ENCODE data around the gene JRKL. TPM values are rescaled to one million over a fixed set of nuclear protein-coding genes. Genes with fewer than 3 reads are reported as not detected.
A peak's percentile ranks its signal among the peaks of the same experiment; 100 is the strongest.

JRKL gene
- 10 to 100 TPM; 21.4 to 29.3 (median 26.8) TPM for polyA plus RNA-seq (ENCODE audit: insufficient read length in 4 of 4)

DNA sequence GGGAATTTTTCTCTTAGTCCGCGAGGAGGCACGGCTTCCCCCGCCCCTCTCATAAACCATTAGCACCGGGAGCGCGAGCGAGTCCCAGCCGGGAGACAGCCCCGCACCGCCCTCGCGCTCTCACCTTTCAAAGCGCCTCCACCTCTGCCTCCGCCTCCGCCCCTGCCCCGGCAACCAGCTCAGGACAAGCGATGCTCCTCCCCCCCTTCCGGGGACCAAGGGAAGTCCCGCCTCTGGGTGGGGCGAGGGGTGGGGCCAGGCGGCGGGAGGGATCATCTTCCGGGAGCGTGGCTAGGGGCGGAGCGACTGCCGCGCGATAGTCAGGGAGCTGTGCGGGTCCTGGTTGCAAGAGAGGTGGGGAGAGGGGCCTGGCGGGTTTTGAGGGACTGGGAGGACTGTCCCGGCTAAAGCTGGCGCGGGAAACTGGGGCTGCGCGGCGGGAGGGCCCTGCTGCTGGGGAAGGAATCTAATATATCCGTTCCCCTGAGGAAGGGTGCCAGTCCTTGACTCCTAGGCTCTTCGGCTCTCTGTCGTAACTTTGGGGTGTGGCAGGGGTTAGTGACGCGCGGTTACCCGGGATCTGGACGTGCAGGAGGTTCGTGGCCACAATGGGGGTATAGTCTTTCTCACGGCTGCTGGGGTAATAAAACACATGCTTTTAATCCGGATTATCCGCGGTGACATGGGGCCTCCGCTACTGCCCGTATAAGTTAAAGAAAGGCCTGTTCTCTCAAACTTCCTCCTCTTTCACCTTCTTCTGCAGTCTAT is at the start of gene JRKL, which contains the start of gene CCDC82:
JRKL (plus strand) TSS at position 294 of the 768 bp plus-strand sequence. CDS start 637 bp downstream, outside the sequence.
CCDC82 (minus strand) TSS at position 193 of the 768 bp plus-strand sequence. CDS start 5,165 bp downstream, outside the sequence.
- DNase-seq (ENCODE audit: low read depth in 4 of 4, low spot score in 3 of 4) = peak; percentile 90 to 96 (median 94)

DNA sequence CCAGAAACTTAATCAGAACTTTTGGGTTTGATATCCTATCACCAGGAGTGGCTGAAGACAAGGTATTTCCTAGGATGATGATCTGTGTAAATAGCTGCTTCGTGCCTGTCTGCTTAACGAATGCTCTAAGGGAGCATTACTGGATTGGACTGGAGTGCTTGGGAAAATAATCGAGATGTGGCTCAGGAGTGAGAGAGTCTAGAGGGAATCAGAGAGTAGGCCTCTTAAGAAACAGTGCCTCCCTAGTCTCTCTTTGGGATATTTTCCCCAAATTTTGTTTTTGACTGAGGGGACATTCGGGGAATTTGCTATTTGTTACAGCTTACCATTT is 49.3 kb upstream of the JRKL start:
- no peak for DNase-seq (ENCODE audit: low read depth in 4 of 4, low spot score in 3 of 4)

DNA sequence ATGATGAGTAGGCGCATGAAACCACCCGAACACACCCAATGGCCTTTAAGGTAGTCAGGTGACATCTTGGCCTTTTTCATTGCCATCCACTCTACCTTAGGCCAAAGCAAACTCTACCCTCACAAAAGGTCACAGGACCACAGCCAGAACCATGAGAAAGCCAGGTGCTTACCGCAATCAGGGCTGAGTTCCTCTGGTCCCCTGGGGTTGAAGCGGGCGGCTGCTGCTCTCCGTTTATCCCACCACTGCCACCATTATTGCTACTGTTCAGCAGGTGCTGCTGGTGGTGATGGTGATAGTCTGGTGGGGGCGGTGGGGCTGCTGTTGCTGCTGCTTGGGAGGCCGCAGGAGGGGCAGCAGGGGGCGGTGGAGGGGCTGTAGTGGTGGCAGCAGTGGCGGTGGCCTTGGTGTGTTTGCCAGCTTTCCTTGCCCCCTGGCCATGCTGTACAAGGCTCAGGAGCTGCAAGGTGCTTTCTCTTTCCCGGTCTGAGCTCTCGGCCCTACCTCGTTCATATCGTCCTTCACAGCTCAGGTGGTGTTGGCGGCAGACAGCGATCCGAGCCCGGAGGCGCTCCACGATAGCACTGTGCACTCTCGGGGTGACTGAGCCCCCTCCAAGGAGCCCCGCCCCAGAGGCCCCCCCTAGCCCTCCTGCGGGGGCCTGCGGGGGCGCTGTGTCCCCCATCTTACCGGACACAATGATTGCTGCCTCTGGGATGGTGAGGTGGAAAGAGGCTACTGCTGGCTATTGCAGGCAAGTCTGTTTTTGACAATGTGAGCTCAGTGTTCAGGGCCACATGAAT is 48.4 kb upstream of the JRKL start:
- no peak for DNase-seq (ENCODE audit: low read depth in 4 of 4, low spot score in 3 of 4)

DNA sequence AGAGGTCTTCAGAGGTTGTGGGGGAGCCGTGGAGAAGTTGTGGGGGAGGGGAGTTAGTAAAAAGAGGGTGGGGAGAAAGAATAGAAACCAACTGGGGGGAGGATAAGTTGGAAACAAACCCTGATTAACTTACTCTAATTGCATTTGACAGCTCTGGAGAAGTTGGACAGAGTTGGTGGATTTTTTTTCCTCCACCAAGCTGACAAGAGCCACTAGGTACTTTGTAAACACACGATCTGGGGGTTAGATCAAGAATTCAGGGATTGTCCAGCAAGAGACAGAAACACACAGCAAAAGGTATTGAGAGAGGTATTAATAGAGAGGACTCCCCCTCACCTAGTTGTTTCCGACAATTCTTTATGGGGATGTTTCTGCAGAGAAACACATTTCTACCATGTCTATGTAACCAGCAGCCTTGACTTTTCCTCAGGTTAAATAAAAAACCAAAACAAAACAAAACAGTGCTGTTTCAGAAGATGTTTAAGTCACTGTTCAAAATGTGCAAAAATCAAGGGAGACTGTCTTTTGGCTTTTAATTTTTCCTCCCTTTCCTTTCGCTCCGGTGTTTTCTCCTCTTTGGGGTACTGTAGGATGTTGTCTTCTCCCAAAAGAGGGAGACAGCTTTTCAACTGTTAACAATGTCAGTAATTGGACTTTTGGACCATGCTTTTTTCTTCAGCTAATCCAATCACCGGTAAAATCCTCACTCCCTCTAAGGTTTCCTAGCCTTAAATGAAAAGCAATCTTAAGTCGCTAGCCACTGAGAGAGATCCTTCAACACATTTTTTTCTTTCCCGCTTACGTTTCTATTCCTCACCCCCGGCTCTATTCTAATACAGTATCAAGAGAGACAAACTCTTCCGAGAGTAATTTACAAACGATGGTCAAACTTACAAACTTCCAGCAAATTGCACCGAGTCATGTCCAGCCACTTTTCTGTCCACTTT is 47.5 kb upstream of the JRKL start:
- no peak for DNase-seq (ENCODE audit: low read depth in 4 of 4, low spot score in 3 of 4)

DNA sequence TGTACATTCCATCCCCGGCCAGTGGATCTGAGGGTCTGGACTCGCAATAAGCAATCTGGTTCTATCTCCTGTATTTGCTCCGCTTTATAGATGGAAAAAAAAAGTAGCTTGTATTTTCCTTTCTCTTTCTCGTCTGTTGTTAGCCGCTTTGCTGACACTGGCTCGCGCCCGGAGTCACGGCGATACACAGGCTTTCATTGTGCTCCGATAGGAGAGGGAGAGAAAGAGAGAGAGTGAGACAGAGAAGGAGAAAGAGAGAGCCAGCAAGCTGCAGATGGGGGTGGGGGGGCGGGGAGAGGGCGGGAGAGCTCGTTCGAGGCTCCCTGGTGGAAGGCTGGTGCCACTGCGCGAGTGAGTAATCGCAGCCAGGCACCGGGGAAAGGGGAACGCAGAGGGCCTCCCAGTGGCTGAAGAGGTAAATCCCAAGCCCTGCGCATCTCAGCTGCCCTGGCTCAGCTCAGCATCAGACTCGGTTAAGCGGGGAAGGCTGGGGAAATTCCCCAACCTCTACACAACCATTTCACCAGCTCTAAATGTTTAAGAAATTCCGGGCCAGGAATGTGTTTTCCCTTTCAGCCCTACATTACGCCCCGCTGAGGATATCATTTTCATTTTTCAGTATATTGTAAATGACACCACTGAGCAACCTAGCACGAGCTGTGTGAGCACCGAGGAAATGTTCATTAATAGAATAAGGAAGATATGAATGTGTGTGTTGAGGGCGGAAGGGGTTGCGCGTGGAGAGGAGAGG is 46.7 kb upstream of the JRKL start, which contains the start of gene MAML2:
MAML2 (minus strand) TSS at position 235 of the 751 bp plus-strand sequence. CDS start 1,300 bp downstream, outside the sequence.
- peak; percentile 80 to 90 (median 87) for DNase-seq (ENCODE audit: low read depth in 4 of 4, low spot score in 3 of 4)

DNA sequence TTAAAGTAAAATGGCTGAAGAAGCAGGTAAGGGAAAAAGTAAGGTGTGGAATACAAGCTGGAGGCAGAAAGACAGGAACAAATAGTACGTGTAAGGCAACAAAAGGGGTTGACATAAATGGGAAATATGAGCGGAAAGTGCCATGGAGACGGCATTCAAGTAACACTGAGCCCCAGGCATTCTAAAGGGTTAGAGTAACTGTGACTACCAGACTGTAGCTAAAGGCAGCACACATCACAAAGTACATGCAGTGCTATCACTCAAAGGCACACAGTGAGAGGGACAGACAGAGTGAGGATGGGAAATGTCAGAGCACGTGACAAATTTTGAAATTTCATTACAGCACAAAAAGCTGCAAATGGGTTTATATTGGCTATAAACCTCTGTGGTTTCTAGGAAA is 33.0 kb upstream of the JRKL start:
- no peak for DNase-seq (ENCODE audit: low read depth in 4 of 4, low spot score in 3 of 4)

DNA sequence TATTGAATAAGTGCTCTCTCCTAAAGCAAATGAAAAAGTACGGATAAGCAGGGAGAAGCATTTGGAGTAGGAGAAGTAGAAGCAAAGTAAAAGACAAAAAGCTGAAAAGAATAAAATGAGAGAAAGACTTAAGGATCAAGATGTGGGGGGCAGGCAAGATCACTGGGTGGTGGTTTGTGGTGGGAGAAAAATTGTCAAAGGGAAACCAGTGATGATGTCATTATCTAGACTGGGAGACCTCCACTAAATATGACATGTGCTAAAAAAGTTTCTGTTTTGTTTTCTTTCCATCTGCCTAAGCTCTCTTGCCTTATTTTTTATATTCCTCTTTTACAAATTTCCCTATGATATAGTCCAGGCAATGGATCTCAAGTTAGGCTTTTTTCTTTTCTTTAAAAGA is 32.0 kb upstream of the JRKL start:
- DNase-seq (ENCODE audit: low read depth in 4 of 4, low spot score in 3 of 4) = no peak

DNA sequence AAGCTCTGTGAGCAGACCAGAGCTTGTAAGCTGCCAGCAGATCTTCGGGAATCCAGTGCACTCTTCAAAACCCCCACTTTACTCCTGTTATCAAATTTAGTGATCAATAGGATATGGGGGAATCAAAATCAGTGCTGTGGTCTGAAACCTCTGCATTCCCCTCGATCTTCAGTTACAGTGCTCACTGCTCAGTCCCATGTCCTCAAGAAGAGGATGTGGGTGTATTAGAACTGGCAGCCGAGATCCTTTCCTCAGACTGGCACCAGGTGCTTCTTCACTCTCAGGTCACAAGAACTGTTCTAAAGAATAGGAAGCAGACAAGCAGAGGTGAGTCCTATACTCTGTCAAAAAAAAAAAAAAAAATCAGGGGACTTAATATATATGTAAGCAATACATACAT is 31.5 kb upstream of the JRKL start:
- DNase-seq (ENCODE audit: low read depth in 4 of 4, low spot score in 3 of 4) = no peak

DNA sequence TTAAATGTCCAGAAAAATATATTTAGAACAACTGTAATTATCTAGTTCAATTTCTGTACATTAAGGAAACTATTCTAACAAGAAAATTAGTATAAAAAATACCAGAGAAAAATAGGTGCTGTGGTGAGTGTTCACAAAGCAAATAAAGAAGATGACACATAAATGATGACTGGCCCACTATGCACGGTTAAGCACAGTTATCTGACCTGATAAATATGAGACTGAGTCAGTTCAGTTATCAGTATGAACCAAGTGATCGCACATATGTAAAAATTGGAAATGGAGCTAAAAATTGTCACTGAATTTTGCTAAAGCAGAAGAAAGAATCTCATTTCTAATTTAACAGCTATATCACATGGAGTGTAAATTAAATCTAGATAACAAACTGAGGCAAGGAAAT is 28.0 kb upstream of the JRKL start:
- DNase-seq (ENCODE audit: low read depth in 4 of 4, low spot score in 3 of 4) = no peak

DNA sequence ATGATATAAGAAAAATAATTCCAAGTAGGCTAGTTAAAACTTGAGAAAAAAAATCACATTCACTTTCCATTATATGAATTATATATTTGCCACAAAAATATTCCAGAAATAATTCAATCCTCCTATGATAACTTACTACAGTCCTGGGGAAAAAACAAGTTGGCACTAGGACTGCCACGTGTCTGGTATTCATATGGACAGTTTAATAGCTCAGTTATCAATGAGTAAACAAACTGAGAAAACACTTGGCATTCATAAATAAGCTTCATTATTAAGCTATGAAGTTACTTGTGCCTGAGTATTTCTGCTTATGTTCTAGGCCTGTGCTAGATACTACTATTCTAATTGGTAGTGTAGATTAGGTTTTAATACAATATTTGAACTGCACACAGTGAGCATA is 24.3 kb upstream of the JRKL start:
- no peak for DNase-seq (ENCODE audit: low read depth in 4 of 4, low spot score in 3 of 4)

DNA sequence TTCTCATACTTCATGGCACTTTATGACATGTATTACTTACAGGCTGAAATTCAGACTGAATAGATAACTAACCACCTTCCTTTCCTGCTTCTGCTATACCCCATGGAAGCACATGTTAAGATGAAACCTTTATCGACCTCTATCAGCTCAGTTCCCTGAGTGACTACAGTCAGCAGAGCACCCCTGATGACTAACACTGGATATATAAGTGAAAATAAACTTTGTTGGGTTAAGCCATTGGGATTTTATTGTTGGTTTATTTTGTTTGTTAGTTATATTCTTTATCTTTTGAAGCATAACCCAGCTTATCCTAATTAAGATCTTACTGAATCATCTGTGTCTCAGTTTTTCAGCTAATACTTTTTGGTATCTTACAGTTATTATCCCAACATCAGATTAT is 23.8 kb upstream of the JRKL start:
- DNase-seq (ENCODE audit: low read depth in 4 of 4, low spot score in 3 of 4) = no peak

DNA sequence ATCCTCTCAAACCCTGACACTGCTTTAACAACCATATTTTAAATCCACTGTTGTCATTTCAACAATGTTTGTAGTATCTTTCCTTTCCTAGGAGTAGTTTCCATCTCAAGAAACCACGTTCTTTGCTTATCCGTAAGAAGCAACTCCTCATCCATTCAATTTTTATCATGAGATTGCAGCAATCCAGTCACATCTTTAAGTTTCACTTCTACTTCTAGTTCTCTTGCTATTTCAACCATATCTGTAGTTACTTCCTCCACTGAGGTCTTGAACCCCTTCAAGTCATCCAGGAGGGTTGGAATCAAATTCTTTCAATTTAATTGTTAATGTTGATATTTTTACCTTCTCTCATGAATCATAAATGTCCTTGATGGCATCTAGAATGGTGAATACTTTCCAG is 22.5 kb upstream of the JRKL start:
- no peak for DNase-seq (ENCODE audit: low read depth in 4 of 4, low spot score in 3 of 4)

DNA sequence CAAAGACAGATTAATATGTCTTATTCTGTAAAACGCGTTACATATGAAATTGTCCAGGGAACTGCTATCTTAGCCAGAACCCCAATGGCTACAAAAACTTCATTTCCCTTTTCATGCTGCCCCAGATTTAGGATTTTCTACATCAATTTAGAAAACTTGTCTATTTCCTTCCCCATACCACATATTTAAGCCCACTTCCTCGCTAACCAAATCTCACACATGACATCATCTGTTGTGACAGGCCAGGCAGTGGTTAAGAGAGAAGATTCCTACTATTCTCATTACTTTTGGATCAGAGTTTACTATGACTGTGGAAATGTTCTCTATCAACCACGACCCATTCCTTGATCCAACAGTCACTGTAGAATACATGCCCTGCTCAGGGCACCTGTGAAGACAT is 16.0 kb upstream of the JRKL start:
- DNase-seq (ENCODE audit: low read depth in 4 of 4, low spot score in 3 of 4) = no peak

DNA sequence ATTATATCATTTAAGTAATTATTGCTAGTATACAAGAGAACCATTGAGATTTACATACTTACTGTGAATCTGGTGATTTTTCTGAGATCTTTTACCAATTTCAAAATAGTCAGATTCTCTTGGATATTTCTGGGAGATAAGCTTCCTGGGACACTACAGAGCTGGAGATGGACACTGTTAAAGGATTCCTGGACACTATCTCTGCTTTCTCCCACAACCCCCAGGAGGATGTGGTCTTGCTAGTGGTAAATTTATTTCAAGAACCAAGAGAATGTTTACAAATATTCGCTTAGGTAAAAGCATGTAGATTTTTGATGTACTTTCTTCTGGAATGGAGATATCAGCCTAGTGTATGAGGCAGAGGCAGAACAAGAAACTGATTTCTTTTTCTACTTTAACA is 13.0 kb upstream of the JRKL start:
- DNase-seq (ENCODE audit: low read depth in 4 of 4, low spot score in 3 of 4) = no peak

DNA sequence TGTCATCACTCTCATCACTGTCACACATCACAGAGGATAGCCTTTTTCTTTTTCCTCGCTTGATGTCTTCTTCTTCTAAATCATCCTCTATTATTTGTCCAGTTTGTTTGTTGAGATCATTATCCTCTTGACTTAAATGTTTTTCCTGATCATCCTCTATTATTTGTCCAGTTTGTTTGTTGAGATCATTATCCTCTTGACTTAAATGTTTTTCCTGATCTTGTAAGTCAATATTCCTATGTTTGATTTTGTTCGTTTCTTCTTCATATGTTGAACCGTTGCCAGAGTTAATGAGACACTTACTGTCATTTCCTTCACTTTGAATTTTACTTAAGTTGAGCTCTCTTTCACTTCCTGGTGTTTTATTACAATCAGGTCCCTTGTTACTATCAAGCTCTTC is 5.7 kb upstream of the JRKL start:
- no peak for DNase-seq (ENCODE audit: low read depth in 4 of 4, low spot score in 3 of 4)

DNA sequence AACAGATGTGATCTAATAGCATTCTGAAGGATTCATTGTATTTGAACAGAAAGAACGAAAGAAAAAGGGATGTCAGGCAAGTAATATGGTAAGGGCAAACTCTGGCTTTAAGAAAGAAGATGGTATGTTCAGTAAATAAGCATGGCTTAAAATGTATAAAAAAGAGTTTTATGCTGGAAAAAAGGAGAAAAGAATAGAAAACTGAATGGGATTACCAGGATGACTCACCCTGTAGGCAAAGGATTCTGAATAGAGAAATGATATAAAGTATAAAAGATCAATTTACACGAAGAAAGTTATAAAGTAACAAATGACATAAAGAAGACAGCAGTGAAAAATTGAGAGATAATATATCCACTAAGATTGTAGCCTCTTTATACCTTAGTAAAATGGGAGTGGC is 4.6 kb upstream of the JRKL start:
- no peak for DNase-seq (ENCODE audit: low read depth in 4 of 4, low spot score in 3 of 4)

DNA sequence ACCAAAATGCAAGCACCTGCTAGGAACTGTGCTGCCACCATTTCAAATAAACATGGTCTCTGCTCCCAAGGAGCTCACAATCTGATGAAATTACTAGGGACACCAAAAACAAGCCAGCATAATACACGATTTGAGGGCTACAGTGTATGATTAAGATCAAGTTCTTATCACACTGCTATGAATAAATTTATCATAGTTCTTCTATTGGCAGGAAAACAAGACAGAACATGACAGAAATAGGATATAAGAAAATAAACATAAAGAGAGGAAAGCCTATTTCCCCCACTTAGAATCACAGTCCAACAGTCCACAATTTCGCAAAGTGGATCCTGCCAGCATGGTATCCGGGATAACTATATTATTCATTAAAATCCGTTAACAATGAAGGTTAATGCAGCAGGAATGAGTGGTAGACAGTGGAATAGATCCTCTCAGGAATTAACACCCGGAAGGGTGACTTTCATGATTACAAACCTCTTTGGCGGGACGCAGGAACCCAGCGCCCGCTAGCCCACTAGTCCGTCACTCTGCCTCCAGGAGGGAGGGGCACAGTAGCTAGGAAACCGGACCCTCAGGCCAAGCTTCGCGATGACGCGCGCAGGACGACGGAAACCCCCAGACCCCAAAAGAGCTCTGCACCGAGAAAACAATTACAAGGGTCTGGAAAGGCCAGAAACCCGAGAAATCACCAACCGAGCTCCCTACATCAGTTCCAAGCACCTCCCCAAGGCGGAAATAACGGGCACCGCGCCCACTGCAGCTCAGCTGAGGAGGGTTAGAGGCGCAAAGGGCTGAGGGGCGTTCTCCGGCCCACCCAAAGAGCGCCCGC is 708 bp upstream of the JRKL start:
- peak in 3 of 4 donors; percentile 49 to 63 (median 62) for DNase-seq (ENCODE audit: low read depth in 4 of 4, low spot score in 3 of 4)

DNA sequence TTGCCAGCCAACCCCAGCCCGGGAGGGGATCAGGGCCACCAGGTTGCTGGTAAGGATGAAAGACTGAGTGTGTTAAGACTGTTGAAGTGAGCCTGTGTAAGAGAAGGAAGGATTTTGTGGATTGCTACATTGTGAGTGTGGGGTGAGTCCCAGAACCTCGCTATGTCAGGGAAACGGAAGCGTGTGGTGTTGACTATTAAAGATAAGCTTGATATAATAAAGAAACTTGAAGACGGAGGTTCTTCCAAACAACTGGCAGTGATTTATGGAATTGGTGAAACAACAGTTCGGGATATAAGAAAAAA is 627 bp downstream of the JRKL start:
- peak in 1 of 4 donors; percentile 10 for DNase-seq (ENCODE audit: low read depth in 4 of 4, low spot score in 3 of 4)

DNA sequence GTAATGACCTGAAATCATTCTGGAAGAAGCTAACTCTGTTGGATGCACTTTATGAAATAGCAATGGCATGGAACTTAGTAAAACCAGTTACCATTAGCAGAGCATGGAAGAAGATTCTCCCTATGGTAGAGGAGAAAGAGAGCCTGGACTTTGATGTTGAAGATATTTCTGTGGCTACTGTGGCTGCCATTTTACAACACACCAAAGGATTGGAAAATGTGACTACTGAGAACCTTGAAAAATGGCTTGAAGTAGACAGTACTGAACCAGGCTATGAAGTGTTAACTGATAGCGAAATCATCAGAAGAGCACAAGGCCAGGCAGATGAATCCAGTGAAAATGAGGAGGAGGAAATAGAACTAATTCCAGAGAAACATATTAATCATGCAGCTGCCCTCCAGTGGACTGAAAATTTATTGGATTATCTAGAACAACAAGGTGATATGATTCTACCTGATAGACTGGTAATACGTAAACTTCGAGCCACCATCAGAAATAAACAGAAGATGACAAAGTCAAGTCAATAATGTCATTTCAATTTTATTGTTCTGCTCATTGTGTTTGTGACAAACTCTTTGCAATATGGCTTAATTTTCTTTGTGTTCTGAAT is 2.0 kb downstream of the JRKL start:
- DNase-seq (ENCODE audit: low read depth in 4 of 4, low spot score in 3 of 4) = no peak
